Osteoblast (primary cell): ENCODE data around the gene RNF112. TPM values are rescaled to one million over a fixed set of nuclear protein-coding genes. Genes with fewer than 3 reads are reported as not detected.

Experiments used
- DNase-seq: peaks from one replicate; pipeline ENCODE4 v3.0.0; 2011; ENCODE audit warnings: low spot score, mixed read lengths; ENCODE audit not compliant: insufficient read length; ENCODE audit errors: missing footprints
- H2AFZ ChIP-seq: 2 replicates; pipeline ENCODE4 v1.6.0; 2011; ENCODE audit warnings: mild to moderate bottlenecking, low read length
- H3K27ac ChIP-seq: 2 replicates; pipeline ENCODE4 v1.5.1; 2011; ENCODE audit warnings: mild to moderate bottlenecking, low read depth, low read length, moderate library complexity
- H3K27me3 ChIP-seq: 2 replicates; pipeline ENCODE4 v1.6.0; 2012; ENCODE audit warnings: mild to moderate bottlenecking, control low read depth, inconsistent platforms, low read length, moderate library complexity; ENCODE audit not compliant: insufficient read depth
- H3K36me3 ChIP-seq: 2 replicates; pipeline ENCODE4 v1.5.1; 2011; ENCODE audit warnings: mild to moderate bottlenecking, low read length, control low read depth, moderate library complexity; ENCODE audit not compliant: insufficient read depth
- H3K4me1 ChIP-seq: 2 replicates; pipeline ENCODE4 v1.5.1; 2011; ENCODE audit warnings: mild to moderate bottlenecking, low read length, control low read depth, moderate library complexity; ENCODE audit not compliant: insufficient read depth
- H3K4me2 ChIP-seq: 2 replicates; pipeline ENCODE4 v1.6.0; 2011; ENCODE audit warnings: mild to moderate bottlenecking, low read length; ENCODE audit not compliant: insufficient read depth
- H3K4me3 ChIP-seq: fragments of 200-600 bp; sonication (generic); 3 replicates; pipeline ENCODE4 v1.5.1; 2012; ENCODE audit warnings: mild to moderate bottlenecking, low read length, inconsistent platforms; ENCODE audit not compliant: insufficient read depth
- H3K79me2 ChIP-seq: 2 replicates; pipeline ENCODE4 v1.6.0; 2012; ENCODE audit warnings: mild to moderate bottlenecking, low read length, control low read depth, inconsistent platforms; ENCODE audit not compliant: insufficient read depth
- H3K9me3 ChIP-seq: 2 replicates; pipeline ENCODE4 v1.5.1; 2011; ENCODE audit warnings: low read depth, low read length, control low read depth
- H4K20me1 ChIP-seq: 2 replicates; pipeline ENCODE4 v1.6.0; 2012; ENCODE audit warnings: mild to moderate bottlenecking, low read length, control low read depth; ENCODE audit not compliant: insufficient read depth
- small RNA-seq: library from RNA; depleted of rRNA; stranded (forward); fragments of <200 nt; gene quantifications from one replicate; pipeline ENCODE3, GENCODE V24; 2012
- total RNA-seq: library from RNA; depleted of rRNA; stranded (reverse); fragments of >200 nt; gene quantifications from 2 replicates; pipeline ENCODE4 v1.2.3, GENCODE V29; 2012
- TF ChIP-seq, protein P1 (sequence below): IDR thresholded peaks from 2 replicates; pipeline ENCODE4 v1.5.1; 2011; ENCODE audit warnings: mild to moderate bottlenecking, low read depth, low read length, moderate library complexity; ENCODE audit errors: extremely low read depth

The RNF112 gene
- total RNA-seq, 1 donor, result 0.36 TPM

DNA sequence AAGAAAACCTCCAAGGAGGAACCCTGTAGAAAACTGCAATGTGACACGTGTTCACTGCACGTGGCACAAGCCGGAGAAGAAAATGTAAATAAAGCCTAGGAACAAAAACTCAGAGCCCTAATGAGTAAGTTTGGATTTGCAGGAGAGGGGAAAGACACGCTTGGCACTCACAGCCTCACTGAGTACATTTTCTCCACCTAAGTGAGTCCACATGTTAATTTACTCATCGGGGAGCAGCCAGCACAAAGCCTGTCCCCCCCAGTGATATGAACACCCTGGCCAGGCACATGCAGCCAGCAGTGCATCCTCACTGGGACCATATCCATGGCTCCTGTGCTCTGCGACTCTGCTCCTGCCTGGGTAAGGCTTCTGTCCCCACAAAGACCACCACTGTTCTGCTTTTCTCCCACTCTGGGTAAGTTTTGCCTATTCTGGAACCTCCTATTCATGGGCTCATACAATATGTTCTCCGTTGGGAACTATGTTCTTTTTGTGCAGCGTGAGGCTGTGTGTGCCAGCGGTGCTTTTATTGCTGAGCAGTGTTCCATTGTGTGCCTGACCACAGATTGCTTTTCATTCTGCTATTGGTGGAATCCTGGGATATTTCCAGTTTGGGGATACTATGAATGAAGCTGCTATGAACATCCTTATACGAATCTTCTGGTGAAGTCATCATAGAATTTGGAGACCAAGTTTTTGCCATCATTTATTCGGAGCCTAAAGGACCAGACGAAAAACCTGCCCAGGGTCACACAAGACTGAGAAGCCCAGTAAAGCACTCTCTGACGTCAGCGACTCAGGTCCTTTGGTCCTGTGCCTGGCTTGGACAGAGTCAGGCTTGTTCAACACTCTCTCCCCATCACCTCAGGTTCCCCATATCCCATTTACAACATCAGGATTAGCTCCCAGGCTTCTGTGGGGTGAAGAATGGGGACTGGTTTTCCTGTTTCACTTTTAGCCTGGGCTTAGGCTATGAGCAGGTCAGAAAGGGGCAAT lies 53.3 kb downstream of the RNF112 start:
- TF ChIP-seq, protein P1, sequence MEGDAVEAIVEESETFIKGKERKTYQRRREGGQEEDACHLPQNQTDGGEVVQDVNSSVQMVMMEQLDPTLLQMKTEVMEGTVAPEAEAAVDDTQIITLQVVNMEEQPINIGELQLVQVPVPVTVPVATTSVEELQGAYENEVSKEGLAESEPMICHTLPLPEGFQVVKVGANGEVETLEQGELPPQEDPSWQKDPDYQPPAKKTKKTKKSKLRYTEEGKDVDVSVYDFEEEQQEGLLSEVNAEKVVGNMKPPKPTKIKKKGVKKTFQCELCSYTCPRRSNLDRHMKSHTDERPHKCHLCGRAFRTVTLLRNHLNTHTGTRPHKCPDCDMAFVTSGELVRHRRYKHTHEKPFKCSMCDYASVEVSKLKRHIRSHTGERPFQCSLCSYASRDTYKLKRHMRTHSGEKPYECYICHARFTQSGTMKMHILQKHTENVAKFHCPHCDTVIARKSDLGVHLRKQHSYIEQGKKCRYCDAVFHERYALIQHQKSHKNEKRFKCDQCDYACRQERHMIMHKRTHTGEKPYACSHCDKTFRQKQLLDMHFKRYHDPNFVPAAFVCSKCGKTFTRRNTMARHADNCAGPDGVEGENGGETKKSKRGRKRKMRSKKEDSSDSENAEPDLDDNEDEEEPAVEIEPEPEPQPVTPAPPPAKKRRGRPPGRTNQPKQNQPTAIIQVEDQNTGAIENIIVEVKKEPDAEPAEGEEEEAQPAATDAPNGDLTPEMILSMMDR, result no peak
- no peak overlapping the region for H3K27ac ChIP-seq
- H3K36me3 ChIP-seq, result no peaks in the 10 kb centered on the region
- H3K79me2 ChIP-seq, result no peaks in the 10 kb centered on the region
- H2AFZ ChIP-seq, result no peak overlapping the region
- H3K4me1 ChIP-seq, result peaks cover 4% of the 10 kb centered on the region
- no peaks in the 10 kb centered on the region for H3K9me3 ChIP-seq
- no peaks in the 10 kb centered on the region for H4K20me1 ChIP-seq
- no peaks in the 10 kb centered on the region for H3K27me3 ChIP-seq
- DNase-seq, result no peak
- H3K4me3 ChIP-seq, result peak overlapping the region; percentile 6
- H3K4me2 ChIP-seq, result peak overlapping the region; percentile 9

Small RNAs within 50 kb of the gene (small RNA-seq; reads per million reads assigned to genes)
- gene RF00537, result not detected

Other genes with a start within 250 kb of the RNF112 start
- 13.6 and 18.1 TPM in 2 replicates for gene EPN2, start 173.9 kb upstream of the RNF112 start, total RNA-seq
- gene B9D1, start 48.5 kb upstream of the RNF112 start, total RNA-seq, result 20.6 and 21.0 TPM in 2 replicates
- 11.5 and 12.7 TPM in 2 replicates for gene MAPK7, start 32.7 kb upstream of the RNF112 start, total RNA-seq
- gene MFAP4, start 24.0 kb upstream of the RNF112 start, total RNA-seq, result 3.6 and 3.8 TPM in 2 replicates
- 0.88 and 1.1 TPM in 2 replicates for gene SLC47A1, start 122.6 kb downstream of the RNF112 start, total RNA-seq
- gene ALDH3A2, start 237.5 kb downstream of the RNF112 start, total RNA-seq, result 61.0 and 82.2 TPM in 2 replicates